Suprapubic skin (tissue), 4 donors: ENCODE results near the gene TST.

ENCODE experiments used
- CTCF ChIP-seq, 2 donors: fragments of 200-600 bp in 1 of 2; fragments of 450-650 bp in 1 of 2; sonication (generic) in 1 of 2; IDR thresholded peaks; one replicate each; pipeline ENCODE4 v1.5.1; 2016 to 2019; ENCODE audit warnings: antibody characterized with exemption in 2 of 2, mild to moderate bottlenecking in 1 of 2, moderate library complexity in 1 of 2
- EP300 ChIP-seq: sonication (generic); formaldehyde crosslinking; IDR thresholded peaks from one replicate; pipeline ENCODE4 v1.6.1; 2017; ENCODE audit warnings: antibody characterized with exemption
- POLR2A ChIP-seq, 2 donors: fragments of 450-650 bp; IDR thresholded peaks; one replicate each; pipeline ENCODE4 v1.6.1; 2017; ENCODE audit warnings: antibody characterized with exemption in 2 of 2, mild to moderate bottlenecking in 2 of 2, moderate library complexity in 2 of 2
- POLR2AphosphoS5 ChIP-seq, 3 donors: sonication (generic); formaldehyde crosslinking; IDR thresholded peaks; one replicate each; pipeline ENCODE4 v1.6.1; 2017; ENCODE audit warnings: antibody characterized with exemption in 3 of 3

GRCh38 chr22:36988075-36988832, 31.0 kb downstream of the TST start:
- TF ChIP-seq POLR2AphosphoS5 (IDR thresholded peaks at IDR 0.05) (no peak), POLR2A (IDR thresholded peaks at IDR 0.05) (no peak), CTCF (IDR thresholded peaks at IDR 0.05) (no peak), EP300 (no peak)
